DOHH2 (cell line): ENCODE results near the gene CHPF2.

Experiments used
- H3F3A ChIP-seq: fragments of 200-600 bp; sonication (generic), shearing (Covaris generic); 2 replicates; pipeline ENCODE4 v1.6.0; 2016; ENCODE audit warnings: antibody characterized with exemption, mild to moderate bottlenecking; ENCODE audit not compliant: control insufficient read depth, insufficient read depth
- H3K27ac ChIP-seq: fragments of 200-600 bp; sonication (generic); 2 replicates; pipeline ENCODE4 v1.5.1; 2014; ENCODE audit warnings: low read depth, mild to moderate bottlenecking, low read length, moderate library complexity
- H3K27me3 ChIP-seq: fragments of 200-600 bp; sonication (generic); 2 replicates; pipeline ENCODE4 v1.6.1; 2014; ENCODE audit warnings: mild to moderate bottlenecking, low read length, mixed read lengths; ENCODE audit not compliant: control insufficient read depth
- H3K36me3 ChIP-seq: fragments of 200-600 bp; sonication (generic); 2 replicates; pipeline ENCODE4 v1.6.1; 2014; ENCODE audit warnings: mild to moderate bottlenecking, low read length, moderate library complexity, mixed read lengths; ENCODE audit not compliant: control insufficient read depth
- H3K4me1 ChIP-seq: fragments of 200-600 bp; sonication (generic); 2 replicates; pipeline ENCODE4 v1.6.1; 2014; ENCODE audit warnings: mild to moderate bottlenecking, low read length, mixed read lengths; ENCODE audit not compliant: control insufficient read depth
- H3K4me2 ChIP-seq: fragments of 200-600 bp; sonication (generic); 2 replicates; pipeline ENCODE4 v1.6.0; 2014; ENCODE audit warnings: mild to moderate bottlenecking, low read length, moderate library complexity
- H3K4me3 ChIP-seq: fragments of 200-600 bp; sonication (generic); 2 replicates; pipeline ENCODE4 v1.5.1; 2014; ENCODE audit warnings: mild to moderate bottlenecking, low read length, mixed read lengths
- H3K79me2 ChIP-seq: fragments of 200-600 bp; sonication (generic); 2 replicates; pipeline ENCODE4 v1.6.1; 2014; ENCODE audit warnings: mild to moderate bottlenecking, low read length, mixed read lengths; ENCODE audit not compliant: control insufficient read depth
- H3K9me2 ChIP-seq: fragments of 200-600 bp; sonication (generic); replicated peaks from 2 replicates; pipeline ENCODE4 v1.6.1; 2014; ENCODE audit warnings: mild to moderate bottlenecking, low read length, mixed read lengths; ENCODE audit not compliant: control insufficient read depth
- H3K9me3 ChIP-seq: fragments of 200-600 bp; sonication (generic); 2 replicates; pipeline ENCODE4 v1.6.1; 2014; ENCODE audit warnings: antibody characterized with exemption, low read length, mixed read lengths; ENCODE audit not compliant: control insufficient read depth, insufficient read depth
- H4K20me1 ChIP-seq: fragments of 200-600 bp; sonication (generic); 2 replicates; pipeline ENCODE4 v1.6.0; 2014; ENCODE audit warnings: low read depth, mild to moderate bottlenecking, antibody characterized with exemption, low read length, moderate library complexity; ENCODE audit not compliant: control insufficient read depth, insufficient read depth
- CTCF ChIP-seq: fragments of 200-600 bp; sonication (generic); IDR thresholded peaks from one replicate; pipeline ENCODE4 v1.5.1; 2014; ENCODE audit warnings: antibody characterized with exemption, mild to moderate bottlenecking, low read depth, low read length; ENCODE audit not compliant: poor library complexity, severe bottlenecking
- EZH2phosphoT487 ChIP-seq: fragments of 200-600 bp; sonication (generic); IDR thresholded peaks from 2 replicates; pipeline ENCODE4 v1.6.1; 2017; ENCODE audit warnings: borderline replicate concordance, mild to moderate bottlenecking, antibody characterized with exemption, low read length, moderate library complexity, mixed read lengths

The CHPF2 gene

GRCh38 chr7:151229249-151229648 lies 3.0 kb upstream of the CHPF2 start:
- TF ChIP-seq CTCF, result no peak
- no peak for TF ChIP-seq EZH2phosphoT487
- peaks cover 4% of the 10 kb centered on the region; the same call in 1 of the 2 replicates for H3F3A ChIP-seq
- no peaks in the 10 kb centered on the region for H3K9me3 ChIP-seq
- no peaks in the 10 kb centered on the region for H3K9me2 ChIP-seq
- H3K4me3 ChIP-seq, result no peak overlapping the region
- H4K20me1 ChIP-seq, result peaks cover 19% of the 10 kb centered on the region; the same call in 1 of the 2 replicates
- H3K4me1 ChIP-seq, result peaks cover 43% of the 10 kb centered on the region
- H3K27ac ChIP-seq, result no peak overlapping the region
- no peaks in the 10 kb centered on the region for H3K27me3 ChIP-seq
- H3K79me2 ChIP-seq, result peaks cover 54% of the 10 kb centered on the region
- peaks cover 28% of the 10 kb centered on the region for H3K36me3 ChIP-seq
- H3K4me2 ChIP-seq, result no peak overlapping the region

- peak overlapping the region; percentile 94; the same call in 1 of the 2 replicates for H3K4me2 ChIP-seq
- no peaks in the 10 kb centered on the region for H3K9me3 ChIP-seq
- peaks cover 46% of the 10 kb centered on the region for H3K79me2 ChIP-seq
- no peak for TF ChIP-seq EZH2phosphoT487
- no peak for TF ChIP-seq CTCF
- H3K27ac ChIP-seq, result no peak overlapping the region
- peaks cover 9% of the 10 kb centered on the region; the same call in 1 of the 2 replicates for H4K20me1 ChIP-seq
- H3K4me1 ChIP-seq, result peaks cover 33% of the 10 kb centered on the region
- H3K9me2 ChIP-seq, result no peaks in the 10 kb centered on the region
- no peak overlapping the region for H3K4me3 ChIP-seq
- H3K27me3 ChIP-seq, result no peaks in the 10 kb centered on the region
- peaks cover 23% of the 10 kb centered on the region for H3K36me3 ChIP-seq
- H3F3A ChIP-seq, result peaks cover 4% of the 10 kb centered on the region; the same call in 1 of the 2 replicates
Observed at GRCh38 chr7:151231080-151231479, 1.2 kb upstream of the CHPF2 start.

GRCh38 chr7:151232917-151233701 lies 826 bp downstream of the CHPF2 start:
- peaks cover 31% of the 10 kb centered on the region for H3K79me2 ChIP-seq

More at GRCh38 chr7:151232917-151233701, 826 bp downstream of the CHPF2 start:
- Histone ChIP-seq H3K4me1 (peaks cover 25% of the 10 kb centered on the region), H3K9me2 (no peaks in the 10 kb centered on the region), H3K27me3 (no peaks in the 10 kb centered on the region), H3K9me3 (no peaks in the 10 kb centered on the region), H4K20me1 (0 out of 2 replicates have a peak, but pooled peaks cover 7% of the 10 kb centered on the region), H3K36me3 (peaks cover 40% of the 10 kb centered on the region), H3K4me2 (peak overlapping the region; percentile 94), H3K4me3 (peak overlapping the region; percentile 85), H3K27ac (peak overlapping the region; percentile 4; the same call in 1 of the 2 replicates), H3F3A (peaks cover 4% of the 10 kb centered on the region; the same call in 1 of the 2 replicates)
- TF ChIP-seq CTCF, result no peak
